Stimulated activated naive CD8-positive, alpha-beta T cell treated with anti-CD3 and anti-CD28 coated beads, Interleukin-15, Interleukin-2, amounts not matched to agents 100 ng/mL and 50 ng/mL, for 24 hours (primary cell): ENCODE data around the gene UBR3.
"Not testable (repeated sequence)": the region's sequence is repeated elsewhere in the genome, so short reads cannot be mapped to it uniquely, and the experiment has no call there.

Experiments used
- H3K27ac Mint-ChIP-seq: one replicate; pipeline ENCODE4 v1.8.0; 2021; ENCODE audit warnings: mild to moderate bottlenecking, mixed read lengths
- H3K27me3 Mint-ChIP-seq: one replicate; pipeline ENCODE4 v1.8.0; 2021; ENCODE audit warnings: mixed read lengths
- H3K36me3 Mint-ChIP-seq: one replicate; pipeline ENCODE4 v1.8.0; 2021; ENCODE audit warnings: low read depth, mixed read lengths
- H3K4me1 Mint-ChIP-seq: one replicate; pipeline ENCODE4 v1.8.0; 2021; ENCODE audit warnings: low read depth, mixed read lengths
- H3K4me3 Mint-ChIP-seq: one replicate; pipeline ENCODE4 v1.8.0; 2021; ENCODE audit warnings: mild to moderate bottlenecking, mixed read lengths
- H3K9me3 Mint-ChIP-seq: one replicate; pipeline ENCODE4 v1.8.0; 2021; ENCODE audit warnings: mixed read lengths

UBR3 gene

GRCh38 chr2:169877398-169877797, 50.1 kb downstream of the UBR3 start:
- Mint-ChIP-seq H3K27ac (no peak overlapping the region), H3K4me1 (no peaks in the 10 kb centered on the region), H3K27me3 (no peaks in the 10 kb centered on the region)

GRCh38 chr2:169887120-169887519, 59.9 kb downstream of the UBR3 start:
- Mint-ChIP-seq H3K27me3 (no peaks in the 10 kb centered on the region), H3K4me1 (no peaks in the 10 kb centered on the region), H3K9me3 (no peaks in the 10 kb centered on the region), H3K27ac (no peak overlapping the region), H3K4me3 (no peak overlapping the region), H3K36me3 (peaks cover 6% of the 10 kb centered on the region)

More at GRCh38 chr2:169877398-169877797, 50.1 kb downstream of the UBR3 start:
- H3K36me3 Mint-ChIP-seq, result peaks cover 10% of the 10 kb centered on the region
- no peaks in the 10 kb centered on the region for H3K9me3 Mint-ChIP-seq
- no peak overlapping the region for H3K4me3 Mint-ChIP-seq

DNA sequence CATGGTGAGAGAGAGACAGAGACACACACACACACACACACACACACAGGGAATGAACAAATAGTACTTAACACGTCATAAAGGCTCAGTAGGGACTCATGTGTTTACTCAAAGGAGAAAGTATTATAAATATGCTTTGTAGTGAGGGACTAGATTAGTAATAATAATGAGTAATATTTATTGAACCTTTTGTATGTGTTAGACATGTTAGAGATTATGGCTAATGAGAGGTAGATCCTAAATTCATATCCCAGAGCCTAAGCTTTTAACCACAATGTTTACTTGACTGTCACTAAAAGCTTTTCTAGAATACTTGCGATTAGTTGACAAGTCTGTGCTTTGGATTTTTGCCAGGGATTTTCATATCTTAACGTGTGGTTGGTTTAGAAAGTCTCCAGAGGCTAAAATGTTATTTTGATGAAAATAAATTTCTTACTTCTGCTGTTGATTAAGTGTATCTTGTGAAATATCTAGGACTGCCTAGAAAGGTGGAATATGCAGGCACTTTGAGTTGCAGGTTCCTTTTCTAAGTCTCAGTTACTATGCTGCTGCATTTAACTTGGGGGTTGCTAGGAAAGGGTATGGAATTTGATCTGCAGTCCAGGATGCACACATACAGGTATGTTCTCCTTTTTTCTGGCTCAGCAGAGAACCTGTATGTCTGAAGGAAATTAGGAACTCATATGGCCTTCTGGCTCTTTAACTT, 64.5 kb downstream of the UBR3 start:
- H3K4me3 Mint-ChIP-seq, result no peak overlapping the region
- peaks cover 8% of the 10 kb centered on the region for H3K36me3 Mint-ChIP-seq
- no peak overlapping the region for H3K27ac Mint-ChIP-seq
- no peaks in the 10 kb centered on the region for H3K4me1 Mint-ChIP-seq
- no peaks in the 10 kb centered on the region for H3K9me3 Mint-ChIP-seq
- no peaks in the 10 kb centered on the region for H3K27me3 Mint-ChIP-seq

DNA sequence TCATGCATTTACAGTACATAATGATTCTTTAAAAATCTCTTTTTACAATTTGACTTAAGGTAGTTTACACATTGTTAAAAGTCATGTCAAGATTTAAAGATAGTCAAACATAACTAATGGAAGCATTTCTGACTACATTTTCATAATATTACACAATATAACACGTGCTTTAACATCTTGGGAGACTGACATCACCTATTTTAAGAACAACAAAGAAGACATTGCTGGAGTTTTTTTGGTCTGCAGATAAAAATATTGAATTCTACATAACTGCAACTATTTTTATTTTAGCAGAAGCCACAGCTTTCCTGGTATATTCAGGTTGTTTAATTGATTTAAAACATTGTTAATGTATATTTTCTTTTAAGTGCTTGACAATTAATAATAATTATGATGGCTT, 65.7 kb downstream of the UBR3 start:
- Mint-ChIP-seq H3K27ac (no peak overlapping the region), H3K4me1 (no peaks in the 10 kb centered on the region), H3K9me3 (no peaks in the 10 kb centered on the region), H3K27me3 (no peaks in the 10 kb centered on the region), H3K36me3 (peaks cover 9% of the 10 kb centered on the region), H3K4me3 (no peak overlapping the region)

GRCh38 chr2:169895294-169895985, 68.2 kb downstream of the UBR3 start:
- H3K27ac Mint-ChIP-seq, result no peak overlapping the region
- no peaks in the 10 kb centered on the region for H3K27me3 Mint-ChIP-seq
- peaks cover 24% of the 10 kb centered on the region for H3K36me3 Mint-ChIP-seq
- no peak overlapping the region for H3K4me3 Mint-ChIP-seq
- peaks cover 4% of the 10 kb centered on the region for H3K4me1 Mint-ChIP-seq
- H3K9me3 Mint-ChIP-seq, result no peaks in the 10 kb centered on the region

DNA sequence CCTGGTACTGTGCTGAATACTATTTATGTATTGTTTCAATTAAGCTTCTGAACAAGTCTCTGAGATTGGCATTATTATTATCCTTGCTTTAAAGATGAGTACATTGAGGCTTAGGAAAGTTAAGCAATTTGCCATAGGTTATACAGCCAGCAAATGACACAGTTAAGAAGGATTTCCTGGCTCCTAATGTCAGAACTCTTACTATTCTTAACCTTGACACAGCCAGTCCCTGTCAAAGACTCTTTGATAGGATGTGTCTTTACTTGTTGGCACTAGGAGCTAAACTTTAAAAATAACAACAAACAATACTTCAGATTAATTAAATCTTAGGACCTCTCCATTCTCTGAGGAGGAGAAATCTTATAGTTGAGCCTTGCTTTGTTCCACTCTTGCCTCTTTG, 70.6 kb downstream of the UBR3 start:
- peaks cover 38% of the 10 kb centered on the region for H3K36me3 Mint-ChIP-seq
- H3K27ac Mint-ChIP-seq, result no peak overlapping the region
- no peaks in the 10 kb centered on the region for H3K27me3 Mint-ChIP-seq
- H3K4me1 Mint-ChIP-seq, result peaks cover 4% of the 10 kb centered on the region
- H3K4me3 Mint-ChIP-seq, result no peak overlapping the region
- no peaks in the 10 kb centered on the region for H3K9me3 Mint-ChIP-seq

- H3K27me3 Mint-ChIP-seq, H3K4me1 Mint-ChIP-seq, H3K9me3 Mint-ChIP-seq, H3K4me3 Mint-ChIP-seq: not testable (repeated sequence)
- peak overlapping the region; percentile 56 for H3K27ac Mint-ChIP-seq
- H3K36me3 Mint-ChIP-seq, result peaks cover 38% of the 10 kb centered on the region
Measured at GRCh38 chr2:169900103-169900502, 72.8 kb downstream of the UBR3 start.

- H3K9me3 Mint-ChIP-seq, result no peaks in the 10 kb centered on the region
- no peak overlapping the region for H3K27ac Mint-ChIP-seq
- H3K27me3 Mint-ChIP-seq, result no peaks in the 10 kb centered on the region
- H3K4me3 Mint-ChIP-seq, result no peak overlapping the region
- H3K4me1 Mint-ChIP-seq, result peaks cover 4% of the 10 kb centered on the region
- peaks cover 33% of the 10 kb centered on the region for H3K36me3 Mint-ChIP-seq
Measured at GRCh38 chr2:169900686-169901085, 73.4 kb downstream of the UBR3 start.

GRCh38 chr2:169906731-169907130, 79.5 kb downstream of the UBR3 start:
- no peak overlapping the region for H3K27ac Mint-ChIP-seq
- peaks cover 29% of the 10 kb centered on the region for H3K36me3 Mint-ChIP-seq
- H3K9me3 Mint-ChIP-seq, result no peaks in the 10 kb centered on the region
- no peaks in the 10 kb centered on the region for H3K27me3 Mint-ChIP-seq
- H3K4me3 Mint-ChIP-seq, result no peak overlapping the region
- H3K4me1 Mint-ChIP-seq, result no peaks in the 10 kb centered on the region

DNA sequence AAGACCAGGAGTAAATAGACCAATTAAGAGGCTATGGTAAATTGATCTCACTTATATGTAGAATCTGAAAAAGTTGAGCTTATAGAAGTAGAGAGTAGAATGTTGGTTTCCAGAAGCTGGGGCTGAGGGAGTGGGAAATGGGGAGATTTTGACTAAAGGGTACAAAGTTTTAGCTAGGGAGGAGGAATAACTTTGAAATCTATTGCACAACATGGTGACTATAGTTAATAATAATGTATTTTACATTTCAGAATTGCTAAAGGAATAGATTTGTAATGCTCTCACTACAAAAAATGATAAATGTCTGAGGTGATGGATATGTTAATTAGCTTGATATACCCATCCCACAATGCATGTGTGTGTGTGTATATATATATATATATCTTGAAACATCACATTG, 82.1 kb downstream of the UBR3 start:
- Mint-ChIP-seq H3K27me3 (no peaks in the 10 kb centered on the region), H3K4me1 (no peaks in the 10 kb centered on the region), H3K4me3 (no peak overlapping the region), H3K27ac (no peak overlapping the region), H3K9me3 (no peaks in the 10 kb centered on the region), H3K36me3 (peaks cover 30% of the 10 kb centered on the region)

DNA sequence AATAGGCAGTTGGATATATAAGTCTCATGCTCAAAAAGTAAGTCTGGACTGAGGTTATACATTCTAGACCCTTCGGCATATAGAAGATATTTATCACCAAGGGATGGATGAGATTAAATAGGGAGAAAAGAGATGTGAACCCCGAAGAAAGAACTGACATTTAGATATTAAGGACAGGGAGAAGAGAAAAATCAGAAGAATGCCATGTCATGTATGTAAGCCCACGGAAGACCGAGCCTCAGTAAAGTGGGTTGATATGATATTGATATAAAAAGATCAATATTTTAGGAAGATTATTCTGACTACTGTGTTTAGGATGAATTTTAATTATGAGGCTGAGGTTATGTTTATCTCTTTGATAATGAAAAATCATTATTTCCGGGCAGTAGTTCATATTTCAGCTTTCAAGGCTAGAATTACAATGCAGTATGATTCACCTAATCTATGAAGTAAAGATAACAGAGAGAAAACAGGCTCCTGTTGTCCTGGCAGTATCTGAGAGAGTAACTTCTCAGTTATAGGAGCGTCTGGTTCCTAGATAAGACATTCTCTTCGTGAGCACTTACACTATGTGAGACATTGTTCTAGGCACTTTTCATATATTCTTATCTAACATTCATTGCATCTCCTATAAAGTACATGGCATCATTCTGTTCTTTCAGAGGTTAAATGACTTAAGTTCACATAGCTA, 83.0 kb downstream of the UBR3 start:
- Mint-ChIP-seq H3K4me3 (no peak overlapping the region), H3K9me3 (no peaks in the 10 kb centered on the region), H3K27ac (no peak overlapping the region), H3K27me3 (no peaks in the 10 kb centered on the region), H3K4me1 (no peaks in the 10 kb centered on the region), H3K36me3 (peaks cover 35% of the 10 kb centered on the region)

DNA sequence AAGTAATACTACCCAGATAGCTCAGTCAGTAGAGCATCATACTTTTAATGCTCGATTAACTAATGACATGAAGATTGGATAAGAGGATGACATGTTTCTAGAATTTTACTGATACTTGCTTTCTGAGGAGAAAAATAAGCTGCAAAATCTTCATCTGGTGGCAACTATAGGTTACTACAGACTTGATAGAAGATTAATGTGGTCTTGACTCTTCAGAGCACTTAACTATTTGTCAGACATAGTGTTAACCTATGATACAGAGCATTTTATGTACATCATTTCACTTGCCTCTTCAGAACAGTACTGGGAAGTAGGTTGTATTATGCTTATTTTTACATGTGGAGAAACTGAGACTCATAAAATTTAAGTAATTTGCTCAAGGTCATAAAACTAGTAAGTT, 83.9 kb downstream of the UBR3 start:
- H3K27me3 Mint-ChIP-seq, result no peaks in the 10 kb centered on the region
- no peak overlapping the region for H3K27ac Mint-ChIP-seq
- H3K4me1 Mint-ChIP-seq, result no peaks in the 10 kb centered on the region
- no peak overlapping the region for H3K4me3 Mint-ChIP-seq
- no peaks in the 10 kb centered on the region for H3K9me3 Mint-ChIP-seq
- H3K36me3 Mint-ChIP-seq, result peaks cover 42% of the 10 kb centered on the region

GRCh38 chr2:169916623-169917022, 89.4 kb downstream of the UBR3 start:
- no peaks in the 10 kb centered on the region for H3K27me3 Mint-ChIP-seq
- H3K9me3 Mint-ChIP-seq, result no peaks in the 10 kb centered on the region
- peaks cover 31% of the 10 kb centered on the region for H3K36me3 Mint-ChIP-seq
- H3K27ac Mint-ChIP-seq, result no peak overlapping the region
- no peaks in the 10 kb centered on the region for H3K4me1 Mint-ChIP-seq
- no peak overlapping the region for H3K4me3 Mint-ChIP-seq

DNA sequence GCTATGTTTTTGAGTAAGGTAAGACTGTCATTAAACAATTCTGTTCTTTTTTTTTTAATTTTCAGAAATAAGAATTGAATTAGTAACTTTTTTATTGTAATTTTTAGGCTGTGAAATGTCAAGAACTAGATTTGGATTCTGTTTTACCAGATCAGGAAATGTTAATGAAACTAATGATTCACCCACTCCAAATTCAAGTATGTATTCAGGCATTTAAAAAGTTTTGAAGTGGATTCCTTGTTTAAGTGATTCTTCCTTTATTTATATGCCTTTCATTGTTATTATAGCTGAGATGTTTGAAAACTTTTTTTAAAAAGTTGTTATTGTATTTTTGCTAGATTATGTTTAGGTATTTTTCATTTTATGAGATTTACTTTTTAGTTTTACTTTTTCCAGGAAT, 96.7 kb downstream of the UBR3 start:
- Mint-ChIP-seq H3K27me3 (no peaks in the 10 kb centered on the region), H3K4me3 (no peak overlapping the region), H3K4me1 (no peaks in the 10 kb centered on the region), H3K27ac (no peak overlapping the region), H3K36me3 (peaks cover 23% of the 10 kb centered on the region), H3K9me3 (no peaks in the 10 kb centered on the region)

DNA sequence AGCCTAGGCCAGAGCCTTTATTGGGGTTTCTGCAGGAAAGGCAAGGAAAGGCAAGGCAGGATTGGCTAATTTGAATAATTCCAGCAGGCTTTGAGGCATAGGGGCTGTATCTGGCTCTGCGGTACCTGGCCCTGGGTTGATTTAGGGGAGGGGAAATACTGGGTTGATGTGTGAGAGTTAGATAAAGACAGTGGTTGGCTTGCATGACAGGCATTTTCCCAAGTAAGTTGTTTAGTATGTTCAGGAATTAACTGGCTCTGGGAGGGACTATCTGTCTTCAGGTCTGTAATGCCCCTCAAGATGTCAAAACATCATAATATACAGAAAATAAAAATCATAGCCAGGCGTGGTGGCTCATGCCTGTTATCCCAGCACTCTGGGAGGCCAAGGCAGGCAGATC, 98.7 kb downstream of the UBR3 start:
- H3K4me3 Mint-ChIP-seq, result no peak overlapping the region
- no peaks in the 10 kb centered on the region for H3K4me1 Mint-ChIP-seq
- H3K36me3 Mint-ChIP-seq, result peaks cover 29% of the 10 kb centered on the region
- no peaks in the 10 kb centered on the region for H3K27me3 Mint-ChIP-seq
- H3K9me3 Mint-ChIP-seq, result no peaks in the 10 kb centered on the region
- H3K27ac Mint-ChIP-seq, result no peak overlapping the region
